Measurements from ENCODE around the gene KCNAB2.

The KCNAB2 gene

DNA sequence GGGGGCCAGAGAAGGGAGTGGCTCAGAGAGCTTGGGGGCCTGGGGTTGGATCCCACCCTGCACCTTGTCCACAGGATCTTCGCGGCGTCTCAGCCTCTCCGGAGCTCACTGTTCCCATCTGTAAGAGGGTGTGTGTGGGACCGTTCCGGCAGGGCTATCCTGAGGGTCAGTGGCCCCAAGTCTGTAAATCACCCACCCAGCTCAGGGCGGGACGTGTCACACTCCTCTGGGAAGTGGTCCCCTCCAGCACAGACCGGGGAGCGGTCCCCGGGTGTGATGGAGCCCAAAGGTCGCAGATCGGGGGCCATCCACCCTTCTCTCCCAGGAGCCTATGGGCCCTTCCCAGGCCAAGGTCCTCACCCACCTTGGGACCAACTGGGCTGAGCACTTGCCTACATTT is 40.0 kb downstream of the KCNAB2 start:
- DNase-seq = no peak

DNA sequence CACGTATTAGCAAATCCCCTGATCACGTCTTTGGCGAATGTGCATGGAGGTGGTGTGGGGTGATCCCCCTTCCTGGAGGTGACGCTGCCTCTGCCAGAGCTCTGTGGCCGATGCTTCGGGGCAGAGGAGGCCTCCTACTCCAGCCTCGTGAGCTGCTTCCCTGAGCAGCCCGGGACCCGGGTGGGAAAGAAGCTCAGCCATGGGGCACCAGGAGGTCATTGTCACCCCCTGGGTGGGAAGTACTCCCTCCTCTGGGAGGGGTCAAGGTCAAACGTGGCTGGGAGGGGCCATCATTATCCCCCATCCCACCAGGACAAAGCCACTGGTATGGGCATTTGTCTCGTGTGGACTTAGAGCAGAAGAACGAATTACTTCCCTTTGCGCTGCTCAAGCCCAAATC is 40.7 kb downstream of the KCNAB2 start:
- DNase-seq = no peak

DNA sequence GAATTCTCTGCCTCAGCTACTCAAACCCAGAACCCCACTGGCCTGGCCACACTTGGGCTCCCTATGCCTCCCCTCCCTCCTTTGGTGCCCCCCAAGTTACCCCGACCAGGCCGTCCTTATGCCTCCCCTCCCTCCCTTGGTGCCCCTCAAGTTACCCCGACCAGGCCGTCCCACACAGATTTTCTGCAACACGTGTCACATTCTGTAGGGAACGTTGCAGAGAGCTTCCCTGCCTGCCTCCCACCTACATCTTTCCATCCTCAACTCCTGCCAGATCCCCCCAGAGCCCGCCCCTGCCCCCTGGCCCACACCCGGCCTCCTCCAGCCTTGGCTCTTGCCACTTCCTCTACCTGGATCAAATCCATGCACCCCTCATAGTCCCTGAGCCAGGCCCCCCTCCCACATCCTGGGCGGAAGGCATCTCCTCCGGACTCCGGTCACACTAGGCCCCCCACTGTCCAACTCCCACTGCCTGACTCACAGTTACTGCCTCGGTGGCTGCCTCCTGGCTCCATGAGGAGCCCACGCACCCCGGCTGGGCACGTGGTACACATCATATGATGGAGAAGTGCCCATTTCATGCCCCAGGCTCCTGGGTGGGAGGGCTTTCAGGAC is 41.2 kb downstream of the KCNAB2 start:
- no peak for DNase-seq

DNA sequence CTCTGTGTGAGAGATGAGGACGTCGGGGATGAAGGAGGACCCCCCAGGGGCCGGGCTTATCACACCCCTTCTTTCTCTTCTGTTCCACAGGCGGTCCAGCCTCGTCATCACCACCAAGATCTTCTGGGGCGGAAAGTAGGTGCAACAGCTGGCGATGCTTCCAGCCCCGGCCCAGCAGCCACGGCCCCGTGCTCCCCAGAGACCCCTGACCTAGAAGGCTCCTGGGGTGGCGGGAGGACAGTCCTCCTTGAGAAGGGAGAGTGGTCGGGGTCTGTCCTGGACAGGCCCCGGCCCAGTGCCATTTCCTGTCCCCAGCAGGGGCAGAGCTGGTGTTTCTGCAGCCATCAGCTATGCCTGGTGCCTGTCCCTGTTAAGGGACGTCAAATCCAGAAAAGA is 41.7 kb downstream of the KCNAB2 start:
- DNase-seq = no peak

DNA sequence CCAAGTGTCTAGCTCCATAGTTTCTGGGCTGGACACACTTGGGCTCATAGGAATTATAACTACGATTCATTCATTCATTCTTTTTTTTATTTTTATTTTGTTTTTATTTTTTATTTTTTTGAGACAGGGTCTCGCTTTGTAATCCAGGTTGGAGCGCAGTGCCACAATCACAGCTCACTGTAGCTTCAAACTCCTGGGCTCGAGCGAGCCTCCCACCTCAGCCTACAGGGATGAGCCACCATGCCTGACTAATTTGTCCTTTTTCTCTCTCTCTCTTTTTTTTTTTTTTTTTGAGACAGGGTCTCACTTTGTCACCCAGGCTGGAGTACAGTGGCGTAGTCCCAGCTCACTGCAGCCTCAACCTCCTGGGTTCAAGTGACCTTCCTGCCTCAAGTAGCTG is 42.3 kb downstream of the KCNAB2 start:
- DNase-seq = no peak

DNA sequence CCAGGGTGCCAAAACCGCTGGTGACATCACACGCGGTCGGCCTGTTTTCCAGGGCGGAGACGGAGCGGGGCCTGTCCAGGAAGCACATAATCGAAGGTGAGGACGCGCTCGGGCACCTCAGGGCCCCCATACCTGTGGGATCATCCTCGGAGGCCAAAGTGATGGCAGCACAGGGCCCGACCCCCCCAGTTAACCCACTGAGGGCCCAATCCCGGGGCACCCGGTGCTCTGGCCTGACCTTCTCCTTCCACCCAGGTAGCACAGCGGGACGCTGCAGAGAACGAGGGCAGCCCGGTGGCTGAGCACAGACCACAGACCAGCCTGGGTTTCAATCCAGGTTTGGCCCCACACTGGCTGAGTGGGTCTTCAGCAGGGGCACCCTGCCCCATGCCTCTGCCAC is 43.3 kb downstream of the KCNAB2 start:
- no peak for DNase-seq

DNA sequence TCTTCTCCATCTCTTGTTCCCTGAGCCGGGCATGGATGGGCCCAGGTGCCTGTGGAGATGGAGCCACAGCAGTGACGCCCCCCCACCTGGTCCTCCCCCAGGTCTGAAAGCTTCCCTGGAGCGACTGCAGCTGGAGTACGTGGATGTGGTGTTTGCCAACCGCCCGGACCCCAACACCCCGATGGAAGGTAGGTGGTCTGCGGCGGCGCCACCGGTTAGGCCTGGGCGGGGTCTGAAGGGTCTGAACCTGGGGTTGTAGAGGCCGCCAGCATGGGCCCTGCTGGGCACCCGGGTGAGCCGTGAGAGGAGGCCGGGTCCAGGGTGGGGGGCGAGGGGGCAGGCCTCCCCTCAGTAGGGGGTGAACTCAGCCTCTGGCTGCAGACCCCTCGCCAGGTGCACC is 44.6 kb downstream of the KCNAB2 start:
- no peak for DNase-seq

DNA sequence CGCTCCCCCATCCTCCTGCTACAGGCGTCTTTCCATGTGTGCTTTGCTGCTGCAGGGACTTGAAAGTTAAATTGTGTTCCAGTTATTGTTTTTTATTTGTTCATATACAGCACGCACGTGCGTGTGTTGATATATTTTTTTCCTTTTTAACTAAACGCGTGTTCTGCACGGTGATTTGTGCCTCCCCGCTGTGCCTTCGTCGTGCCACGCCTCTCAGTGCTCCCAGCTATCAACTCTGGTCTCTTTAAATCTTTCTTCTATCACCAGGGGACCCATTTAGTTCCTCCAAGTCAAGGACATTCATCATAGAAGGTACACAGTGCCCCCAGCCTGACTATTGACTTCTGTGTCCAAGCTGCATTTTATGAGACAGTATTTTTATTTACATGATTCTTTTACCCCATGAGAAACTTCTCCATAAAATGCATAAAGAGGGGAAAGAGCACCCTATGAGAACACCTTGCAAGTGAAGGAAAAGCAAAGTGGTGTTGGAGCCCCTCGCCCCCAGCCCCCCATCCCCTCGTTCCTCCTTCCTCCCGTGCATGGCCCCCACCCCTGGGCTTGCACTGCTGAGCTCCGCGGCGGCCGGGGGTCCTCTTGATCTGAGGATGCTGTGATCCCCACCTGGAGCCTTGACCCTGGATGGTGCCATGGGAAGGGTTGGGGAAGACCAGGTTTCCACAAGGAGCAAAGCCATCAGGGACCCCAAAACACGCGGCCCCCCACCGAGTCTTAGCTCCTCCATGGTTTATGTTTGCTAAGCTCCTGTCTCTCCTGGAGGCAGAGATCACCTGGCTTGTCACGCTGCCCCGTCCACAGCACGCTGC is 45.5 kb downstream of the KCNAB2 start:
- no peak for DNase-seq

DNA sequence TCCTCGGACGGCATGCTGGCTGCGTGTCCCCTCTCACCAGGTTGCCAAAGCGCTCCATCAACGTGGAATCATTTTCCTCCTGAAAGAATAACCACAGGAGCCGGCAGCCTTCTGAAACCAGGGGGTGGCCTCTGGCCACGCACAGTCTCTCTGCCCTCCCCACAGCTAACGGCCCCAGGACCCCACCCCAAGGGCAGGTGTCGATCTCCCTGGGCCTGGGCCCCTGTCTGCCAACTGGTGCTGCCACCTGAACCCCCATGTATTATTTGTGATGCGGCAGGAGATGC is 46.1 kb downstream of the KCNAB2 start:
- DNase-seq = no peak

DNA sequence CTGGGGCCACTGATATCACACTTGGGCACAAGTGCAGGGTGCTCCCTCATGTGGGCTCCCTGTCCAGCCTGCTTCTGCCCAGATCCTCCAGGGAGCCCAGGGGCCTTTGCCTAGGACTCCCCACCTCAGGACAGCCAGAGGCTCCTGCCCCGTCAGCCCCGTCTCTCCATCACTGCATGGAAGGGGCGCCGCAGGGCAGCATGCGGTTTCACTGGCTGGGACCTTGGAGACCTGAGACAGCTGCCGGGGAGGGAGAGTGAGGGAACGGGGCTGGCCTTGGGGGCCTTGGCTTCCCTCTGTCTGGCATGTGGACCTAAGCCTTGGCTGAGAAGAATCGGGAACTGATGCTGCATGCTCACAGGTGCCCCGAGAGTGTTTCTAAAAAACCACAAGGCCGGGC is 46.5 kb downstream of the KCNAB2 start:
- DNase-seq = no peak

DNA sequence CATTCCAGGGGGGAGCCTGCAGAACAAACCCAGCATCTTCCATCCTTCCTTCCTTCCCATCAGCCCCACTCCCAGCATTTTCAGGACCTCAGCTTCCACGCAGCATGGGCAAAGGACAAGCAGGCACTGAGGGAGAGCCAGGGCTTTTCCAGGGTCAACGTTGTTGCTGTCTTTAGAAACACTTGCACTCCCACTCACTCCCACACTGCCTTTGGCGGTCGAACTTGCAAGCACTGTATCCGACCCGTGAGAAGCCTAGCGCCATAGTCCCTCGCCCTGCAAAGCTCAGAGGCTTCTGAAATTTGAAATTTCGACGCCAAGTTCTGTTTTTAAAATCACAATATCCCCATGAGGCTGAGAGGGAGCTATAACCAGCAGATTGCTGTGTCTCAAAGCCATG is 47.4 kb downstream of the KCNAB2 start:
- DNase-seq = no peak

DNA sequence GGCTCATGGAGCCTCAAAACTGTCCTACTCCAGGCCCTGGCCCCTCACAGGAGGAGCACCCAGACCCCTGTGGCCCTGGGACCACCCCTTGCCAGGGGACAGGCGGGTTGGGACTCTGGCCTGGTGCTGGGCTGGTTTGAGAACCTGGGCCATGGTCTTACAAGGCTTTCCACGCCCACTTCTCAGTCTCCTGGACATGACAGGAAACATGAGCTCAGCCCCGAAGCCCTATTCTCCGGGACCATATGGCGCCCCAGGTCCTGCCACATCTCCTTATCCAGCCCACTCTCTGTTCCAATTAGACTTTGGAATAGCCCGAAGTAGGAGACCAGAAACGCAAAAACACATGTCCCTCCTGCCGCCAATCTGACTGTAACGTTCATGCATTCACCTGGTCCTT is 47.9 kb downstream of the KCNAB2 start:
- no peak for DNase-seq

DNA sequence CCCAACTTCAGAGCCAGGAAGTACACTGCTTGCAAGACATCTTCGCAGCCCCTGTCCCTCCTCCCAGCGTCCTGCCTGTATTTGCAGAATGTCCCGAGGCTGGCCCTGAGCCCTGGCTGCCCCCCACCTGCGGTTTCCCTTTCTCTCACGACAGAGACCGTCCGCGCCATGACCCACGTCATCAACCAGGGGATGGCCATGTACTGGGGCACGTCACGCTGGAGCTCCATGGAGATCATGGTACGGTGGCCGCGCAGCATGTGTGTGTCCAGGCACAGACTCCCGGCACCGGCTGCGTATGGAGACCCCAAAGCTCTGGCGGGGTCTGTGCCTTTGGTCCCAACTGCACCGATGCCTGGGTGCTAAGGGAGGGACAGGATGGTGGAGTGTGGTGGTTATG is 48.6 kb downstream of the KCNAB2 start:
- DNase-seq = no peak

DNA sequence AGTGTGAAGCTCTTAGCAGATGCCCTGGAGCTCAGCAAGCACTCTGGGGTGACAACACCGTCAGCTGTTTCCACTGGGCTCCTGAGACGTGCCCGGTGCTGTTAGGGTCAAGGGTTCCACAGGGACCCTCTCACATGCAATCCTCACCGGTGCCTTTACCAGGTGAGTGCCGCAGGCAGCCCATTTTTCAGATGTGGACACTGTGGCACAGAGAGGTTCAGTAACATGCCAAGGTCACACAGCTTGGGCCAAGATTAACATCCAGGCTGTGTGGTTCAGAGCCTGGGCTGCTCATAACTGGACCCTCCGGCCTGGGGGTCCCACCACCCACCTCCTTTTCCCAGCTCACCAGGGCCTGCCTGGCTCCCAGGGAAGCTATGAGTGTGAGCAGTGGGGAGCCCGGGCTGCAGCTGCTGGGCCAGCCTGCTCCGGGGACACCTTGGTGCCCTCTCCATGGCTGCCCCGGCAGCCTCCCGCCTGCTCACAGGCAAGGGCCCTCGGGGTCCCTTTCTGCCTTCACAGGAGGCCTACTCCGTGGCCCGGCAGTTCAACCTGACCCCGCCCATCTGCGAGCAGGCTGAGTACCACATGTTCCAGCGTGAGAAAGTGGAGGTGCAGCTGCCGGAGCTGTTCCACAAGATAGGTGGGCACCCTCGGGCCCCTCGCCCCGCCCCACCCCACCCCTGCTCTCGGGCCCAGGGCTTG is 49.3 kb downstream of the KCNAB2 start:
- no peak for DNase-seq

DNA sequence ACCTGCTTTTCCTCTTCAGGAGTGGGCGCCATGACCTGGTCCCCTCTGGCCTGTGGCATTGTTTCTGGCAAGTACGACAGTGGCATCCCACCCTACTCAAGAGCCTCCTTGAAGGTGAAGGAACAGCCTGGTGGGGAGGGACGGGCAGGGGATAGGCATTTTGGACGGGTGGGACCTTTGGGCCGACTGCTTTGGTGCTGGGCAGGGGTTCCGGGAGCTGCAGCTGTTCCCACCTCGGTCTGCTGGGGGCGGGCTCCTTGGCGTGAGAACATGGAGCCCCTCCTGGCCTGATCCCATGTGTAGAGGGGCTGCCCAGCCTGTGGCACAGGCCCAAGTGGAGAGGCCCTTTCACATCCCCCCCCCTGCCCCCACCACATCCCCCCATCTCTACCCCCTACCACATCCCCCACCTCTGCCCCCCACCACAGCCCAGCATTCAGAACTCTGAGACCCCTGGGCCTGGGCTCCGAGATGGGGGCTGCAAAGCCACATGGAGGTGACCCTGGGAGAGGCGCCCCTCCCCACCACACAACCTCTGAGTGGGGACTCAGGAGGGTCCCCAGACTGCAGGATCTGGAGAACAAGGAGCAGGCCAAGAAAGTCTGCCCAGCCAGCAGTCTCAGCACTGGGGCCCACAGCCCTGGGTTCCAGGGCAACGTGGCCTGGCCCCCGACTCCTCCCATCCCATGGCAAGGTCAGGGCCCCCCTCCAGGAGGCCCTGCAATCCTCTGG is 50.0 kb downstream of the KCNAB2 start:
- no peak for DNase-seq

DNA sequence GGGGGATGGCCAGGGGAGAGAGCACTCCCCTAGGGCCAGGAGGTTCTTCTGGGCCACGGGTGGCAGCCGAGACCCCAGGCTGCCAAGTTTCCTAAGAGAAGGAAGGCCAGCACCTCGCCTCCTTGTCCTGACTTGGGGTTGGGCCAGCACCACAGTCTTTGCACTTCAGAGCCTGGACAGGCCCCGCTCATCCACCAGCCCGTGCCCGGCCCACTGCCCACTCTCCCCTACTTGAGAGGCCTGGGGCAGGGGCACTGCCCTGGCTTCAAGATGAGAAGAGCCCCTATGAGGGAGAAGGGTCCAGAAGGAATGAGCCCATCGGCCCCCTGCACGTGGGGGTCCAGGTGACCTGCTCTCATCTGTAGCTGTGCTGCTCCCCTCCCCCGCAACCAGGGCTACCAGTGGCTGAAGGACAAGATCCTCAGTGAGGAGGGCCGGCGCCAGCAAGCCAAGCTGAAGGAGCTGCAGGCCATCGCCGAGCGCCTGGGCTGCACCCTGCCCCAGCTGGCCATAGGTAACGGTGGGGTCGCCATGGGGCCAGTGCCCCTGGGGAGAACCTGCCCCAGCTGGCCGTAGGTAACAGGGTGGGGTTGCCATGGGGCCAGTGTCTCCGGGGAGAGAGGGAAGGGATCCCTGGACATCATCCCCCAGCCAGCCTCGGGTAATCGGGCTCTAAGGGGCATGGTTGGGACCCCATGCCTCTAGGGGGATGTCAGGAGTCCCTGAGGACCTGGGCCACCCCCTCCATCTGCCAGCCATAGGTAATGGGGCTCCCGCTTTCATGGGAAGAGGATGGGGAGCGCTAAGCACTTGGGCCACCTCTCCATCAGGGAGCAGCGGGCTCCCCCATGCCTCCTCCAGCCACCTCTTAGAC is 50.8 kb downstream of the KCNAB2 start:
- no peak for DNase-seq

DNA sequence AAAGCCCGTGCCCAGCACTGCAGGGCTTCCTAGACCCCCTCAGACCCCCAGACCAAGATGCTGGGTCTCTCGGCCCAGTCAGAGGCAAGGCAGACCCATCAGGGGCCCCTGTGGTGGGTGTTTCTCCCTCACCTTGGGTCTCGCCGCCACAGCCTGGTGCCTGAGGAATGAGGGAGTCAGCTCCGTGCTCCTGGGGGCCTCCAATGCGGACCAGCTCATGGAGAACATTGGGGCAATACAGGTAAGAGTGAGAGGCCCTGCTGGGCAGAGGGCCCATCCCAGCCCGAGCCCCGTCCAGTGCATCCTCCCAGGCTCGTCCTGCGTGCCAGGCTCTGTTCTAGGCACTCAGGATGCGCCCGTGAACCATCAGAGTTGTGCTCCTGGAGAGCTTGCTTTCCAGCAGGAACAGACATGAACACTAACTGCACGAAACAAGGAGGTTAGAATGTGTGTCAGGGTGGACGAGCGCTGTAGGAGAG is 51.5 kb downstream of the KCNAB2 start:
- no peak for DNase-seq

DNA sequence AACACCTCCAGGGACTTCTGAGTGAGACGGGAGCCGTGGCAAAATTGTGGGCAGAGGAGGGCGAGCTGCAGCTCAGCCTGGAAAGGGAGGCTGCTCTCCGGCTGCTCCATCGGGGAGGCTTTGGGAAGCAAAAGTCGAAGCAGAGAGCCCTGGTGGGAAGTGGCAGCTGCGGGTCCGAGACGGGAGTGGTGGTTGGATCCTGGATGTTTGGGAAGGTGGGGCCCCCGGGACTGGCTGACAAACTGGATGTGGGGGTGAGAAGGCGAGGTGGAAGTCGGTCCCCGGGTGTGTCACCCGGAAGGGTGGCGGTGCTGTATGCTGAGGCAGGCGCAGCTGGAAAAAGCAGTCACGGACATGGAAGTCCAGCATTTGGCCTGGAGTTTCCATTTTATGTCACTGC is 52.1 kb downstream of the KCNAB2 start:
- DNase-seq = no peak

DNA sequence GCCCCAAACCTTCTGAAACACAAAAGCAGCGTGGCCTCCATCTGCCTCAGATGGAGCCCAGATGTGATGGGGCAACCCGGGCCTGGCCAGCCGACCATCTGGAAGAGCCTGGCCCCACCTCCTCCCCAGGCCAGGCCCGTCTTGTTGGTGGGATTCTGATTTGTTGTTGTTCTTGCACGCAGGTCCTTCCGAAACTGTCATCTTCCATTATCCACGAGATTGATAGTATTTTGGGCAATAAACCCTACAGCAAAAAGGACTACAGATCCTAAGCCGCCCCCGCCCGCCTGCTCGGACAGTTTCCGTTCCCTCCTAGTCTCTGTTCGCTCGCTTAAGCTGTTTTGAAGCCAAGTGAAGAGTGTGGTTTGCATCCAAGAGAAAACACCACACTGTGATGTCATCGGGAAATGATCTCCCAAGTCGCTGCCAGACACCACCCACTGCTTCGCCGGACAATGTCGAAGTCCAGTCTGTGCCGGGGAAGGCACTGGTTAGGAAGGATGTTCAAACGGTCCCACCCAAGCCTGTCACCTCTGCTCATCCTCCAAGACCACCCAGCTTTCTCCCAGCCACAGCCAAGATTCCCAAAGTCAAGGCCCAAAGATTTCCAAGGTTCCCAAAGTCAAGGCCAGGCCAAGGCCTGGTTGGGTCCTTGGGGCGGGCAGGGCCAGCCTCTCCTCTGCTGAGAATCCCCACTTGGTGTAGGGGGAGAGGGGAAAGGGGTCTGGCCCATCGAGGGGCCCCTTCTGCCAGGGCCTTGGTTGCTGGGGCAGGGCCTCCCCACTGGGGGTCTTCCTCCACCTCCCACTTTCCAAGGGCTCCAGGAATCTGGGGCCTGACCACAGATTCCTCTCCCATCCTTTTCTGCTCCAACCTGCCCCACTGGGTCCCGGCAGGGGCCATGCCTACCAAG is 52.9 kb downstream of the KCNAB2 start:
- DNase-seq = no peak

DNA sequence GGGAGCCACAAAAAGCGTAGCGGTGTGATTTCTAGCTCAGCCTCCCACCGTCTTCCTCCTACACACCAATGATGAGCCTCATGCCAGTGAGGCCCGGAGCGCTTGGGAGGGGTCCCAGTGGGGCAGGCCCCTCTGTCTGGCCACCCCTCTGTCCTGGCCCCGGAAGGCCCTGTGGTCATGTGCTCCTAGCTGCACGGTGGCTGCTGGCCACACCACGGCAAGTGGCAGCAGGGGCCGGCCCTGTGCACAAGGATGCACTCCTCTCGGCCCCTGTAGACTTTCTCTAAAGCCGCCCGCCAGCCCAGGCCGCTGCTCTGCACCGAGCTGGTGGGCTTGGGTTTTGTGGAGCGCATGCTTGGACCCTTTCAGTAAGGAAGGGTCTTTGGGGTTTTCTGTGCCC is 53.6 kb downstream of the KCNAB2 start:
- no peak for DNase-seq

Measured in activated CD4-positive, alpha-beta T cell treated with anti-CD3 and anti-CD28 coated beads, Interleukin-2, amount 50 U/mL, for 16 hours (primary cell).